RWPE1 (cell line): ENCODE data around the gene EFHC2.

Experiments
- CTCF ChIA-PET: fragments of 350-600 bp; sonication (Branson Sonifier 250); formaldehyde crosslinking; extraction: SDS; loops from one replicate; lab custom pipeline; 2021; lab: Yijun Ruan, JAX
- POLR2A ChIA-PET: fragments of 400-600 bp; formaldehyde crosslinking; extraction: SDS; loops from one replicate; lab custom pipeline; 2020; ENCODE audit warnings: antibody characterized with exemption; ENCODE audit not compliant: low non-redundant PET; lab: Yijun Ruan, JAX
- DNase-seq: peaks from one replicate; pipeline ENCODE4 v3.0.0; 2012; ENCODE audit warnings: low spot score
- H3K27ac ChIP-seq: fragments of 450-650 bp; 2 replicates; pipeline ENCODE4 v1.5.1; 2017
- CTCF ChIP-seq: fragments of 450-650 bp; conservative IDR thresholded peaks from 2 replicates; pipeline ENCODE4 v1.5.1; 2017; ENCODE audit warnings: low read depth, mild to moderate bottlenecking

EFHC2 gene

GRCh38 chrX:44144177-44144945 lies 199.1 kb downstream of the EFHC2 start:
- TF ChIP-seq CTCF: no peak
- no peak for DNase-seq
- H3K27ac ChIP-seq: no peak overlapping the region
- POLR2A ChIA-PET: no interaction called here
- CTCF ChIA-PET: interaction anchor here (0.6 kb wide), 1 partner anchor 59 kb away, joined by 3 read pairs; no protein-coding TSS in a partner anchor

- POLR2A ChIA-PET: no interaction called here
- TF ChIP-seq CTCF: no peak
- no peak for DNase-seq
- CTCF ChIA-PET: no interaction called here
- no peak overlapping the region for H3K27ac ChIP-seq
These were observed 200.3 kb downstream of the EFHC2 start for GRCh38 chrX:44143061-44143602.

- no peak for DNase-seq
- CTCF ChIA-PET: no interaction called here
- no peak for TF ChIP-seq CTCF
- H3K27ac ChIP-seq: no peak overlapping the region
- POLR2A ChIA-PET: no interaction called here
These were observed 213.3 kb downstream of the EFHC2 start for GRCh38 chrX:44130189-44130588.

GRCh38 chrX:44113337-44113736 lies 230.1 kb downstream of the EFHC2 start:
- CTCF ChIA-PET: no interaction called here

GRCh38 chrX:44106864-44107263 lies 236.6 kb downstream of the EFHC2 start:
- TF ChIP-seq CTCF: no peak
- ChIA-PET POLR2A (no interaction called here), CTCF (no interaction called here)
- no peak for DNase-seq
- H3K27ac ChIP-seq: no peak overlapping the region

More at GRCh38 chrX:44113337-44113736, 230.1 kb downstream of the EFHC2 start:
- TF ChIP-seq CTCF: no peak
- no peak for DNase-seq
- H3K27ac ChIP-seq: no peak overlapping the region
- POLR2A ChIA-PET: no interaction called here

GRCh38 chrX:44105228-44105913 lies 238.1 kb downstream of the EFHC2 start:
- TF ChIP-seq CTCF: no peak
- no peak for DNase-seq
- no peak overlapping the region for H3K27ac ChIP-seq
- POLR2A ChIA-PET: no interaction called here
- CTCF ChIA-PET: interaction anchor here (1.1 kb wide), 1 partner anchor 147 kb away, joined by 3 read pairs; no protein-coding TSS in a partner anchor
